Ovary (tissue), 3 donors: ENCODE measurements around the gene EMP2.

Experiments
- EP300 ChIP-seq: sonication (generic); formaldehyde crosslinking; IDR thresholded peaks from one replicate; pipeline ENCODE4 v1.6.1; 2017; ENCODE audit warnings: antibody characterized with exemption
- POLR2A ChIP-seq: fragments of 450-650 bp; IDR thresholded peaks from one replicate; pipeline ENCODE4 v1.6.1; 2017; ENCODE audit warnings: antibody characterized with exemption, mild to moderate bottlenecking, moderate library complexity
- TF ChIP-seq, protein P1 (sequence below), 3 donors: fragments of 450-650 bp in 2 of 3; fragments of 200-600 bp in 1 of 3; IDR thresholded peaks; one replicate each; pipeline versions ENCODE4 v1.5.1 to v1.8.0; 2016 to 2022; ENCODE audit warnings: antibody characterized with exemption in 3 of 3, mild to moderate bottlenecking in 1 of 3
- donor health status: DM: no; HTN: no; CAD: no.

- TF ChIP-seq, protein P1, sequence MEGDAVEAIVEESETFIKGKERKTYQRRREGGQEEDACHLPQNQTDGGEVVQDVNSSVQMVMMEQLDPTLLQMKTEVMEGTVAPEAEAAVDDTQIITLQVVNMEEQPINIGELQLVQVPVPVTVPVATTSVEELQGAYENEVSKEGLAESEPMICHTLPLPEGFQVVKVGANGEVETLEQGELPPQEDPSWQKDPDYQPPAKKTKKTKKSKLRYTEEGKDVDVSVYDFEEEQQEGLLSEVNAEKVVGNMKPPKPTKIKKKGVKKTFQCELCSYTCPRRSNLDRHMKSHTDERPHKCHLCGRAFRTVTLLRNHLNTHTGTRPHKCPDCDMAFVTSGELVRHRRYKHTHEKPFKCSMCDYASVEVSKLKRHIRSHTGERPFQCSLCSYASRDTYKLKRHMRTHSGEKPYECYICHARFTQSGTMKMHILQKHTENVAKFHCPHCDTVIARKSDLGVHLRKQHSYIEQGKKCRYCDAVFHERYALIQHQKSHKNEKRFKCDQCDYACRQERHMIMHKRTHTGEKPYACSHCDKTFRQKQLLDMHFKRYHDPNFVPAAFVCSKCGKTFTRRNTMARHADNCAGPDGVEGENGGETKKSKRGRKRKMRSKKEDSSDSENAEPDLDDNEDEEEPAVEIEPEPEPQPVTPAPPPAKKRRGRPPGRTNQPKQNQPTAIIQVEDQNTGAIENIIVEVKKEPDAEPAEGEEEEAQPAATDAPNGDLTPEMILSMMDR (IDR thresholded peaks at IDR 0.05), result no peak
- no peak for TF ChIP-seq POLR2A
- TF ChIP-seq EP300, result no peak
These were observed 19.4 kb downstream of the EMP2 start for GRCh38 chr16:10561001-10561400.
